Right lobe of liver (tissue), 6 donors: Measurements from ENCODE around the gene MIOX. TPM values are rescaled to one million over a fixed set of nuclear protein-coding genes. Genes with fewer than 3 reads are reported as not detected.
A peak's percentile ranks its signal among the peaks of the same experiment; 100 is the strongest.
"Not testable (repeated sequence)": the region's sequence is repeated elsewhere in the genome, so short reads cannot be mapped to it uniquely, and the experiment has no call there.

Experiments
- ATAC-seq, 4 donors: fragments of 200-7000 bp; cut with Tn5 transposase; one replicate each; pipeline ENCODE4 v1.9.1; 2020; ENCODE audit warnings: mild to moderate bottlenecking in 4 of 4, moderate library complexity in 4 of 4
- DNase-seq, 3 donors: peaks; one replicate each; pipeline ENCODE4 v3.0.0-alpha.2; 2020
- H3K27ac ChIP-seq, 3 donors: fragments of 200-600 bp; one replicate each; pipeline ENCODE4 v1.8.0; 2022
- H3K27me3 ChIP-seq, 2 donors: fragments of 200-600 bp; one replicate each; pipeline ENCODE4 v1.8.0; 2022
- H3K36me3 ChIP-seq, 4 donors: fragments of 200-600 bp; sonication (generic) in 1 of 4; one replicate each; pipeline versions ENCODE4 v1.5.1 to v1.8.0; 2017 to 2022; ENCODE audit warnings: control low read depth in 1 of 4
- H3K4me1 ChIP-seq, 4 donors: fragments of 200-600 bp; sonication (generic) in 1 of 4; one replicate each; pipeline versions ENCODE4 v1.5.1 to v1.8.0; 2017 to 2022; ENCODE audit warnings: control low read depth in 1 of 4
- H3K4me3 ChIP-seq, 3 donors: fragments of 200-600 bp; one replicate each; pipeline ENCODE4 v1.8.0; 2022
- H3K9me3 ChIP-seq, 4 donors: fragments of 200-600 bp; sonication (generic) in 1 of 4; one replicate each; pipeline versions ENCODE4 v1.5.1 to v1.8.0; 2017 to 2022; ENCODE audit warnings: control low read depth in 1 of 4
- CTCF ChIP-seq, 4 donors: fragments of 200-600 bp in 3 of 4; fragments of 450-650 bp in 1 of 4; IDR thresholded peaks; one replicate each; pipeline versions ENCODE4 v1.5.1 to v1.8.0; 2016 to 2022; ENCODE audit warnings: antibody characterized with exemption in 4 of 4, mild to moderate bottlenecking in 2 of 4
- POLR2A ChIP-seq: fragments of 450-650 bp; IDR thresholded peaks from one replicate; pipeline ENCODE4 v1.6.1; 2017; ENCODE audit warnings: antibody characterized with exemption, mild to moderate bottlenecking
- WGBS: methylation state at CpG from one replicate; pipeline ENCODE4 v1.1.6; 2018; ENCODE audit warnings: low coverage, low lambda C conversion rate; ENCODE audit not compliant: insufficient coverage; ENCODE audit errors: missing lambda C conversion rate; 5-methylcytosine and 5-hydroxymethylcytosine counted together
- intact Hi-C, 2 donors: fragments of 100-400 bp; cut with DNase I; formaldehyde crosslinking; loops; one replicate each; pipeline versions ENCODE4 v1.11.2 to v1.14.1; 2022
- total RNA-seq, 6 experiments: library from RNA; depleted of rRNA in 2 of 6; stranded (reverse); fragments of >200 nt in 2 of 6; fragmentation: NEBNext Ultra II Directional in 3 of 6; extraction: Animal tissue kit (Norgen Biotek cat#: 25700) in 3 of 6; gene quantifications; one replicate each; pipeline versions ENCODE4 v1.1.0 to v1.2.4, GENCODE V29; 2016 to 2023
- donor health status: DM: no; HTN: yes; CAD: no.
- donor health status: DM: no; HTN: no; CAD: no.
- donor health status: DM: no; HTN: no; CAD: no.
- donor health status: DM: no; HTN: yes; CAD: no.
- donor health status: DM: no; HTN: yes; CAD: no.

Gene MIOX
- total RNA-seq, 6 experiments from 2014 or later = not detected

DNA sequence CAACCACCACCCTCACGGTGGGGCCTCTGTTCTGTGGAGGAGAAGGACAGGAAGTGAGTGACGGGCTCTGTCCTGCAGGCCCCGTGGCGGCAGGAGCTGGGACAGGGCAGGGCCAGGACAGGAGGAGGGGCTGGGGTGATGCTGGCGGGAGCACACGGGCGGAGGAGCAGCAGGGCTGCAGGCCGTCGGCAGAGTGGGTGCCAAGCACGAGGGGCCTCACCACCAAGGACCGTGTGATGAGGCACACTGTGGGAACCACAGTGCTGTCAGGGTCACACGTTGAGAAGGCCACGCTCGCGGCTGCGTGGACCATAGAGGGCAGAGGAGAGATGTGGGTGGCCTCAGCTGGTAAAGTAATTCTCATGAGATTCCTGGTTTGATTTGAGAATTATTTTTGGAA is 30.2 kb downstream of the MIOX start:
- Histone ChIP-seq H3K27ac (no peak overlapping the region), H3K36me3 (peaks cover 0 to 7% (median 4%) of the 10 kb centered on the region in 4 donors), H3K9me3 (no peaks in the 10 kb centered on the region), H3K27me3 (no peaks in the 10 kb centered on the region), H3K4me3 (no peak overlapping the region), H3K4me1 (no peaks in the 10 kb centered on the region)
- DNase-seq = no peak
- WGBS = 81% methylated on average over 8 of the region's 16 CpGs
- TF ChIP-seq POLR2A = no peak
- no peak for TF ChIP-seq CTCF (IDR thresholded peaks at IDR 0.05)
- intact Hi-C loops = no loop called here
- peak in 1 of 4 donors; percentile 10 for ATAC-seq

GRCh38 chr22:50517495-50518260 is 31.0 kb downstream of the MIOX start:
- Histone ChIP-seq H3K36me3 (peaks cover 0 to 14% (median 4%) of the 10 kb centered on the region in 4 donors), H3K27ac (no peak overlapping the region), H3K9me3 (no peaks in the 10 kb centered on the region), H3K4me3 (no peak overlapping the region), H3K4me1 (no peaks in the 10 kb centered on the region), H3K27me3 (no peaks in the 10 kb centered on the region)
- DNase-seq (no peak), ATAC-seq (no peak)
- no peak for TF ChIP-seq CTCF (IDR thresholded peaks at IDR 0.05)
- TF ChIP-seq POLR2A = no peak
- 80% methylated on average over 1 of the region's 20 CpGs for WGBS
- intact Hi-C loops = no loop called here

DNA sequence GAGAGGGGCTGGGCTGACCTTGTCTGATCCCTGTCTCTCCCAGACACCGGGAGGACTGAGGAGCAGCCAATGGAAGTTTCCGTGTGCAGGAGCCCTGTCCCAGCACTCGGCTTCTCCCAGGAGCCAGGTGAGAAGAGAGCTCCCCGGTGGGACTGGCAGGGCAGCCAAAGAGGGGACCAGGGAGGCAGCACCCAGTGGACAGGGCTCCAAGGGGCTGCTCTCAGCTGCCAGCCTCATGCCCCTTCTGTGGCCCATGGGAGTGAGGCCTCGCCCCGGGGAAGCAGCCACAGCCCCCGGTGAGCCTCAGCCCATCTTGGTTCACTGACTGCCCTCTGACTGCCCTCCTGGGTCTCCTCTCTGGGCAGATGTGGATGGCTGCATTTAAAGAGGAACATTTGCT is 31.9 kb downstream of the MIOX start:
- Histone ChIP-seq H3K9me3 (no peaks in the 10 kb centered on the region), H3K27ac (no peak overlapping the region), H3K27me3 (no peaks in the 10 kb centered on the region), H3K4me3 (no peak overlapping the region), H3K4me1 (peaks cover 0 to 2% (median under 1%) of the 10 kb centered on the region in 4 donors), H3K36me3 (peaks cover 0 to 24% (median 7%) of the 10 kb centered on the region in 4 donors)
- intact Hi-C loops = no loop called here
- no peak for TF ChIP-seq CTCF (IDR thresholded peaks at IDR 0.05)
- TF ChIP-seq POLR2A = no peak
- no CpG with 5 or more reads among the region's 7 CpGs for WGBS
- no peak for ATAC-seq
- DNase-seq = no peak

- peaks cover 0 to 27% (median 7%) of the 10 kb centered on the region in 4 donors for H3K36me3 ChIP-seq
- DNase-seq = no peak
Observed at GRCh38 chr22:50519151-50519550, 32.5 kb downstream of the MIOX start.

GRCh38 chr22:50520184-50520583 is 33.5 kb downstream of the MIOX start:
- Histone ChIP-seq H3K4me1 (peaks cover 0 to 16% (median 6%) of the 10 kb centered on the region in 4 donors), H3K36me3 (peaks cover 0 to 27% (median 7%) of the 10 kb centered on the region in 4 donors)
- H3K27ac ChIP-seq, H3K27me3 ChIP-seq, H3K4me3 ChIP-seq, DNase-seq, ATAC-seq, H3K9me3 ChIP-seq: not testable (repeated sequence)
- WGBS = 90% methylated on average over 2 of the region's 8 CpGs
- intact Hi-C loops = loop anchor here in 1 of 2 donors (10.0 kb wide), 1 partner anchor 95 kb away; no protein-coding TSS in a partner anchor

More at GRCh38 chr22:50519151-50519550, 32.5 kb downstream of the MIOX start:
- no peak overlapping the region for H3K27ac ChIP-seq
- H3K4me3 ChIP-seq = no peak overlapping the region
- H3K9me3 ChIP-seq = no peaks in the 10 kb centered on the region
- WGBS = no CpG with 5 or more reads among the region's 8 CpGs
- ATAC-seq = no peak
- TF ChIP-seq POLR2A = no peak
- no peak for TF ChIP-seq CTCF (IDR thresholded peaks at IDR 0.05)
- no peaks in the 10 kb centered on the region for H3K27me3 ChIP-seq
- H3K4me1 ChIP-seq = peaks cover 0 to 8% (median 4%) of the 10 kb centered on the region in 4 donors
- intact Hi-C loops = no loop called here
